ENCODE measurements around the gene LCE3B.
"Not testable (repeated sequence)": the region's sequence is repeated elsewhere in the genome, so short reads cannot be mapped to it uniquely, and the experiment has no call there.

The LCE3B gene, protein sequence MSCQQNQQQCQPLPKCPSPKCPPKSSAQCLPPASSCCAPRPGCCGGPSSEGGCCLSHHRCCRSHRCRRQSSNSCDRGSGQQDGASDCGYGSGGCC

DNA sequence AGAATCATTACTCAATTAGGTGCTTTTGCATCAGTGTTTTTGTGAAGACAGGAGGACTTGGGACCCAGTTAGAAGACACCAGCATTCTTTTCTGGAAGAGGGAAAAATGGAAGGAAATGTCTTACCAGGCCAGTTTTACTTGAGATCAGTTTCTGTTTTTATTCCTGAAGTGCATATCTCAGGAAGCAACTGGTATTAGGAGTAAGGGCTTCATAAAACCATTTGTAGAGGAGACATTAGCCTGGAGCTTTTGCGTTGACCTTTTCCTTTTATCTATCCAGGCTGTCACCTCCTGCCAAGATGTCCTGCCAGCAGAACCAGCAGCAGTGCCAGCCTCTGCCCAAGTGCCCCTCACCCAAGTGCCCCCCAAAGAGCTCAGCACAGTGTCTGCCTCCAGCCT, at the start of gene LCE3B:
Gene LCE3B (plus strand): TSS at position 301 of the 400 bp plus-strand sequence. CDS start 0 bp downstream, at position 301.
- no peak for DNase-seq (ENCODE audit: low spot score)

DNA sequence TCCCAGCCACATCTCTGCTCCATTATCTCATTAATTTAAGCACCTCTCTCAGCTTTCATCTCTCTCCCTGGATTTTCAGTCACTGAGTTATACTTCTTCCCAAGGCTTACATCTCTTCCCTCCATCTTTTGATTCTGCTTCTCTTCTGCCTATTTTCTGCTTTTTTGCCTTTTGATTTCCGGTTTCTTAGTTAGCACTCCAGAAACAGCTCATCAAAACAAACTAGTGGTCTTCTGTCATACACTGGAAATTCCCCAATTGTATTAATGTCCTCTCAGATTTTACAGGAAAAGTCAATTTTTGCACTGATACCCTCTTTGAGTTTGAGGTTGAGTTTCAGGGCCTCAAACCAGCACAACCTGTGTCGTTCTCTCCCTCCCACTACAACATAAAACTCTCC, 48.5 kb upstream of the LCE3B start:
- no peak for DNase-seq (ENCODE audit: low spot score)

DNA sequence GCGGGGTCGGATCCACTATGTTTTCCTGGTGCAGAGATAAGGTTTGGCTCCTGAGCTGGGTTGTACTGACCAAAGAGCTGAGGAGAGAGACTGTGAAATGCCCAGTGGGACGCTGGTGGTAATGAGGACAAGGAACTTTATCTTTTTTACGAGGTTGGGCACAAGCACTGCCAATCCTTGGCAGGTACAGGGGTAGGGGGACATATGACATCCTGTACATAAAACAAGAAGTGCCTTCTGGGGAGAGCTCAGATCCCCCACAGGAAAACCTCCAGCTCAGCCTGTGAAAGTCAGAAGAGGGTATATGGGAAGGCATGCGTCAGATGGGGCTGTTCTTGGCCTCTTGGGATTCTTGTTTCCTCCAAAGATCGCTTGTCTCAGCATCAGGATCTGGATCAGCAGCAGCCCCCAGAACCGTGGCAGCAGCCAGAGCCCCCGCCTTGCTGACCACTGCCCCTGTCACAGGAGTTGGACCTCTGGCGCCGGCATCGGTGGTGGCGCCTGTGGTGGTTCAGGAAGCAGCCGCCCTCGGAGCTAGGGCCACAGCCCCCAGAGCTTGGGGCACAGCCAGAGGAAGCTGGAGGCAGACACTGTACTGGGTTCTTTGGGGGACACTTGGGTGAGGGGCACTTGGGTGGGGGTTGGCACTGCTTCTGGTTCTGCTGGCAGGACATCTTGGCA, 47.9 kb upstream of the LCE3B start:
- no peak for DNase-seq (ENCODE audit: low spot score)

DNA sequence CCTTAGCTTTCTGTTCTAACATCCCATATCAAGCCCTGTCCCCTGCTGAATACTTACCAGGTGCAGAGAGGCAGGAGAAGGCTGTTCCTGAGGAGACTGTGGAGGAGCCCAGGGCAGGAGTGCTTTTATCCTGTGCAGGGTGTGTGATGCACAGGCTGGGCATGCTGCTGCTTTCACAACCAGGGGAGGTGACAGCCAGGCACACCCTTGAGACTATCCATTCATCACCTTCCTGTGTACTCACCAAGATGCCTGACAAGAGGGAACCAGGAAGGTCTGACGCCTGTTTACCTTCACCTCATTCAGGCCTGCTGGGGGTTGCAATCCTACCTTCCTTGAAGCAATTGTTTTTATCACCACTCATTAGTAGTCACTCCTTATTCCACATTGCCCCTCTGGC, 46.9 kb upstream of the LCE3B start, which contains the start of gene LCE3E:
Gene LCE3E (minus strand): TSS at position 100 of the 400 bp plus-strand sequence. CDS start 572 bp downstream, outside the sequence.
- DNase-seq (ENCODE audit: low spot score), result no peak

DNA sequence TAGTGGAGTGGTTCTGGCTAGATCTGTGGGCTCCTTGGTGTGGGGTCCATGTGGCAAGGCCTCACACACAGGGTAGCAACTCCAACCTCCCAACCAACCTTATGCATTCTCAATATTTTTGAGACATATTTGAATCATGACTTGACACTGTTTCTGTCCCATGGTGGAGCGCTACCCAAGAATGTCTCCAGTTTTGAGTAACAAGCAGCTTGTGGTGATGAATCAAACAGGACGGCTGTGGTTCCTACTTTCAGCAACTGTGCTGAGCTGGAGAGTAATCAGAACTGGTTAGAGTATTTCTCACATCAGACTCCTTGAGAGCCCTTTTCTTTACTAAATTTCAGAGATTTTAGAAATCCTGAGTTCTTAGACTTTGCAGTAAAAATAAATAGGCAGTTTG, 36.4 kb upstream of the LCE3B start:
- no peak for DNase-seq (ENCODE audit: low spot score)

DNA sequence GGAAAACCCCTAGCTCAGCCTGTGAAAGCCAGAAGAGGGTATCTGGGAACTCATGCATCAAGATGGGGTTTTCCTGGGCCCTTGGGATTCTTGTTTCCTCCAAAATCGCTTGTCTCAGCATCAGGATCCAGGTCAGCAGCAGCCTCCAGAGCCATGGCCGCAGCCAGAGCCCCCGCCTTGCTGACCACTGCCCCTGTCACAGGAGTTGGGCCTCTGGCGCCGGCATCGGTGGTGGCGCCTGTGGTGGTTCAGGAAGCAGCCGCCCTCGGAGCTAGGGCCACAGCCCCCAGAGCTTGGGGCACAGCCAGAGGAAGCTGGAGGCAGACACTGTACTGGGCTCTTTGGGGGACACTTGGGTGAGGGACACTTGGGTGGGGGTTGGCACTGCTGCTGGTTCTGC, 34.1 kb upstream of the LCE3B start:
- DNase-seq (ENCODE audit: low spot score), result not testable (repeated sequence)

DNA sequence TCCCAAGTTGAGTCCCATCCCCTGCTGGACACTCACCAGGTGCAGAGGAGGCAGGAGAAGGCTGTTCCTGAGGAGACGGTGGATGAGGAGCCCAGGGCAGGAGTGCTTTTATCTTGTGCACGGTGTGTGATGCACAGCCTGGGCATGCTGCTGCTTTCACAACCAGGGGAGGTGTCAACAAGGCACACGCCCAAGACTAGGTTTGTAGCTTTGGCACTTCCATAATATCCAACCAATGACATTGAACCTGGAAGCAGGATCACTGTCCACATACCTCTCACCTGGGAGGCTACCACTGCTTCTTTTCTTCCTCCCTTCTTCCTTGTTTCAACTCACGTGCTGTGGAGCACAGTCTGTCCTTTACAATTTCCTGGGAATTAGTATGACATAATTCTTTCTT, 33.2 kb upstream of the LCE3B start, which contains the start of gene LCE3D:
Gene LCE3D (minus strand): TSS at position 84 of the 400 bp plus-strand sequence. CDS start 580 bp downstream, outside the sequence.
- no peak for DNase-seq (ENCODE audit: low spot score)

DNA sequence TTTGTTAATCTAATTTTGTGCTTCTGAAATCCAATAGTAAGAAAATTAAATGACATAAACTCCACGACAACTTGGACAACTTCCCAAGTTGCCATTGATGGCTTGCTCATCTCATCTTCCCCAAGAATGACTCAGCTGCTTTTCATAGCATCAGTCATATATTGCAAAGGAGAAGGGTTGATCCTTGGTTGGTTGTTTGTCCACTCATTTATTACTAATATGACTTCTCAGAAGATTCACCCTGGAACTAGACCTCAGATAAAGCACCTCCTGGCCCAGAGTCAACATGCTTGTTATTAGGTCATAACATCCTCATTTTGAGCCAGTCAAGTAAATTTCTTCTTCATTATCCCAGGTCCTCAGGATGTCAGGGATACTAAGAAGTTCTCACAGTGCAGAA, 31.0 kb upstream of the LCE3B start:
- DNase-seq (ENCODE audit: low spot score), result no peak

DNA sequence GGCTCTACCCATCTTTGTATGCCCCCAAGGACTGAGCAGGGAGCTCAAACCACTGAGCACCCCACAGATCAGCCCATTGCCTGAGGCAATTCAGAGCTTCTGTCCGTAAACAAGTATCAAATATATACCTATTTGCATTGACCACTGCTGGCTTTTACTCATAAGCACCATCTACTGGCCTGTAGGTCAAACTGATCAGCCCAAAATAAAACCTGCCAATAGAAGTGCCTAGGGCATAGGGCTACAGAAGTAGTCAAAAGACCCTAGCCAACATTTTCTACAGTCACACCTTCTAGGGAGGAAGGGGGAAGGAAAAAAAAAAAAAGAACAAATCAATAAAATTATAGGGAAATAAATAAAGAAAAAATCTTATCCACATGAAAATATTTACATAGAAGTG, 28.0 kb upstream of the LCE3B start:
- DNase-seq (ENCODE audit: low spot score), result no peak

DNA sequence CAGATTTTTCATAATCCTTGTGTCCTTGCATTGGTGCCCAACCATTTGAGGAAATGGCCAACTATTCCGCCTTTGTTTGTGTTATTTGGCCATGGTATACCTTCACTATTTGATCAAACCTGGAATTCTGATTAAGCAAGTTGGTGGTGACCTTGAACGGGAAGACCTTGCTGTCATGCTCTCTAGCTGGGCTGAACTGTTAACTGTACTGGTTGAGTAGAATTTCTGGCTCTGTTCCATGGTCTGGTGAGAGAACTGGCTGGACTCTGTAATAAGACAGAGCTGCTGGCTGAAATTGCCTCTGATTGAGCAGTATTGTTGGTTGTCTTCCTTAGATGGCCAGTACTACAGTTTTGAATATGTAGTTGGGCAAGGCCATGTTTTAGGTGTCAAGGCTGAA, 16.6 kb upstream of the LCE3B start:
- no peak for DNase-seq (ENCODE audit: low spot score)

DNA sequence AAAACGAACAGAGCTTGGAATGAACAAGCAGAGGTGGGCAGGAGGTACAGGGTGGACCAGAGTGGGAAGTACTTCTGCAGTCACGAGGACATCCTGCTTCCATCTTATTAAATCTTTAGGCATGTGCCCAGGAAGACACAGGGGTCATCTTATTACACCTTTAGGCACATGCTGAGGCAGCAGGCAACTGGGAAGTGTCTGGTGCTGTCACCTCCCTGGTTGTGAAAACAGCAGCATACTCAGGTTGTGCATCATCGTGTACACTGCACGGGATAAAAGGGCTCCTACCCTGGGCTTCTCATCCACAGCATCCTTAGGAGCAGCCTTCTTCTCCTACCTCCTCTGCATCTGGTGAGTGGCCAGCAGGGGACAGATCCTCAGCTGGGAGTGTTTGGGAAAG, 13.7 kb upstream of the LCE3B start, which contains the start of gene LCE3C:
Gene LCE3C (plus strand): TSS at position 301 of the 400 bp plus-strand sequence. CDS start 498 bp downstream, outside the sequence.
- DNase-seq (ENCODE audit: low spot score), result no peak

DNA sequence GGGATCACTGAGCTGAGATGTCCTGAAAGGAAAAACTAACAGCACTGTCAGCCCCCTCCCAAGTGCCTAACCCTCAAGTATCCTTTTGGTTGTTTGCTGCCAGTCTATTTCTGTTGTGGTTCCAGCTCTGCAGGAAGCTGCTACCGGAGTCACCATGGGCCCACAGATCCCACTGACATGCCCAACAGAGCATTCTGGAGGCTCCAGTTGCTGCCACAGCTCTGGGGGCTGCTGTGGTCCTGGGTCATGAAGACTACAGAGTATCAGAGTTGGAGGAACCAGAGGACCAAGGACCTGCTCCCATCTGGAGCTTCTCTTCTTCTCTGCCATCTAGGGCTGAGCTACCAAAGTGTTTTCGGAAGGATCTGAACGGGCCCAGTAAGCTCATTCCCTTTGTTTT, 8.4 kb downstream of the LCE3B start:
- DNase-seq (ENCODE audit: low spot score), result no peak

DNA sequence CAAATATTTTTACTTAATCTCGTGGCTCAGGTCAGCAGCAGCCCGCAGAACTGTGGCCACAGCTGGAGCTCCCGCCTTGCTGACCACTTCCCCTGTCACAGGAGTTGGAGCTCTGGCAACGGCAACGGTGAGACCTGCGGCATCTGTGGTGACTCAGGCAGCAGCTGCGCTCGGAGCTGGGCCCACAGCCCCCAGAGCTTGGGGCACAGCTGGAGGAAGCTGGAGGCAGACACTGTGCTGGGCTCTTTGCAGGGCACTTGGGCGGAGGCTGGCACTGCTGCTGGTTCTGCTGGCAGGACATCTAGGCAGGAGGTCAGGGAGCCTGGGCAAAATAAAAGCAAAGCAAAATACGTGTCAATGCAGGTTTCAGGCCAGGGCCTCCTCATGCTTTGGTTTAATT, 9.2 kb downstream of the LCE3B start, which contains the start of gene LCE3A:
Gene LCE3A (minus strand): TSS at position 301 of the 400 bp plus-strand sequence. CDS start 0 bp downstream, at position 301.
- DNase-seq (ENCODE audit: low spot score), result no peak

DNA sequence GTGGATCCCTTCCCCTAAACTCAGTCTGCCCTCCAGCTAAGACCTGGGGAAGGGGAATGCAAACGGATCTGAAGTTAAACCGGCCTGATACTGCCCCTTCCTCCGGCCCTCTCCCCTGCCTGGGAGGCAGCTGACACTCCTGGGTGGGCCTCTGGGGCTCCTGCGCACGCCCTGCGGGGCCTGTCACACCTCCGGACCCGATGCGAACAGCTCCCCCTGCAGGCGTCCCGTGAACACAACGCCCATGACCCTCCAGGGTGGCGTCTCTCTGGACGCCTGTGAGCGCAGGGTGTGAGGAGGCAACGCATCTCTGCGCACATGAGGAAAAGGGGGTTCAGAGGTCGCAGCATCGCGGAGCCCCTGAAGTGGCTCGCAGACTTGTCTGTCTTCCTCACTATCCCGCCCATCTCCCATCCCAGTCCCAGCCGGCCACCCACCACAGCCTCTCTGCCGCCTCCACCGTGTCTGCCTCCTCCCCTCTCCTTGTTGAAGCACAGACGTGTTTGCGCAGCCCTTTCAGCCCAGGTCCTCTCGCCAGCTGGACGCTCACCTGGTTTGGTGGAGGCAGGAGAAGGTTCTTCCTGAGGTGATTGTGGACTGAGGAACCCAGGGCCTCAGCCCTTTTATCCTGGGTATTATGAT, 9.7 kb downstream of the LCE3B start:
- DNase-seq (ENCODE audit: low spot score), result no peak

DNA sequence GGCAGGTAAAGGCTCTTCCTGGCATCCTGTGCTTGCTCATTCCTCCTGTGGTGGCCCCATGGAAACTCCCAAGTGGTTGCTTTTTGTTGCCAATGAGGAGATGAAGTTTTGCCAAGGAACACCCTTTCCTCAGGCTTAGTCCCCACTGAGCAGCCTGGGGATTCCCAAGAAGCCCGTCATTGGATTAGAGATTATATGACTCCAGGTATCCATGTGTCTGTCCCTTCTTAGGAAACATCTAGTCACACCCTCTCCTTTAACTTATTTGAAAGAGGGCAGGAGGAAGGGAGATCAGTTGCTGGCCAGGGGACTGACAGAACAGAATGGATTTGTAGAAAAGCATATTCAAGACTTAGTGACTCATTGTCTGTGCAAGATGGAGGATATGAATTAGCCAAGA, 13.1 kb downstream of the LCE3B start:
- DNase-seq (ENCODE audit: low spot score), result no peak

DNA sequence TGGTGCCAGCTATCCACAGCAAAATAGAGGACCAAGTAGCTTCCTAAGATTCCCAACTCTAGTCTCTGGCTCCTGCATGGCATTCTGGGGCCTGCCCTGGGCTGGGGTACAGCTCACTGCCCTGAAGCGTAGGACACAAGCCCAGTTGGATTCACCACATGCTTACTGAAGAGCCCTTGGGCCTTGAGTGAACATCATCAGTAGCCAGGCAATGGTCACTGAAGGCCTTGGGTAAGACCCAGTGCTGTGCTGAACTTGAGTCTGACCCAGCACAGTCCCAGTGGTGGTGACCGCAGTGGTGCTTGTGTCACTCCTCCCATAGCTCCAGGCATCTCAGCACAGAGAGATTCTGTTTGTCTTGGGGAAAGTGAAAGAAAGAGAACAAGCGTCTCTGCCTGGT, 17.0 kb downstream of the LCE3B start:
- DNase-seq (ENCODE audit: low spot score), result no peak

DNA sequence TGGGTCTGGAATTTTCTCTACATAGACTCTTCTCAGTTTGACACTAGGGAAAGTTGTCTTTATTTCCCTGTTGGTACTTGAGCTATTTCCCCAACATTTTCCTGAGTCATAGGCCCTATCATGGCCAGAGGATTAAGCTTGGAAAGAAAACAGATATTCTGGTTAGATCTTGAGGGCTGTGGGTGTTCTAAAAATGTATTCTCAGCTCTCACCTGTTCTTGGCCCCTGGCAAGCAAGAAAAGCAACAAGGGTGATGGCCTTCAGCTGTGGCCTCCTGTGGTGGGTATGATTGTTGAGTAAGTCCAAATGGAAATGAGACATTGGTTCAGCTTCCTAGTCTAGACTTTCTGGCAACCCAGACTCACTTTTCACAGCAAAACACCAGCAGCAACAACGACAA, 26.7 kb downstream of the LCE3B start:
- no peak for DNase-seq (ENCODE audit: low spot score)

DNA sequence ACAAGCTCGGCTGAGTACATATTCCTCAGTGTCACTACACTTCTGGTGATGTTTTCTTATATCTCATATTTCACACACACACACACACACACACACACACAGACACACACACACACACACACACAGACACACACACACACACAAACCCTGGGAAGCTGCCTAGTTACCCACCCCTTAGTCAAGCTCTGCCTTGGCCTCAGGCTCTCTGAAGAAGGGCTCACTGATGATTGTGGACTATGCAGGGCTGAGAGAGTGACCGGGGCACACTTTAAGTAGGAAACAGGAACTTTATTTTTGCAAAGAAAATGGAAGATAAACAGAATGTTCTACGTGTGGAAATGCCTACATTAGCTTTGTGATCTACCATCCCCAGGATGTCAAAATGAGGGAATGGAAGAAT, 30.3 kb downstream of the LCE3B start:
- DNase-seq (ENCODE audit: low spot score), result no peak

DNA sequence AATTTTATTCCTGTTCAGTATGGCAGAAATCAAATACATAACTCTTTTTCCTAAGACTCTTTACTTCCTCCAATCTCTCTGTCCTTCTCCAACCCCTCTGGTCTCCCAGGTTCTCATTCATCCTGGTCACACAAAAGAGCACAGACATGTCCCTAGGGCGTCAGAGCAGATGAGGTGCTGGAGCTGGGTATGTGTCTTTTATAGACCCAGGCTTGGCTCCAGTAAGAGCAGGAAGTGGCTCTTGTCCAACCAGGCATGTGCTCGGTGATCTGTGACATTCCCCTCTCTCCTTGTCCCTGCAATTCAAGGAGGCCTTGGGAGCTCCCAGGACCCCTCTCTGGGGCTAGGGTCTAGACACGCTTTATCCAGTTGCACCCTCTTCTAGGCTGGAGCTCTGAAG, 31.5 kb downstream of the LCE3B start:
- DNase-seq (ENCODE audit: low spot score), result no peak

DNA sequence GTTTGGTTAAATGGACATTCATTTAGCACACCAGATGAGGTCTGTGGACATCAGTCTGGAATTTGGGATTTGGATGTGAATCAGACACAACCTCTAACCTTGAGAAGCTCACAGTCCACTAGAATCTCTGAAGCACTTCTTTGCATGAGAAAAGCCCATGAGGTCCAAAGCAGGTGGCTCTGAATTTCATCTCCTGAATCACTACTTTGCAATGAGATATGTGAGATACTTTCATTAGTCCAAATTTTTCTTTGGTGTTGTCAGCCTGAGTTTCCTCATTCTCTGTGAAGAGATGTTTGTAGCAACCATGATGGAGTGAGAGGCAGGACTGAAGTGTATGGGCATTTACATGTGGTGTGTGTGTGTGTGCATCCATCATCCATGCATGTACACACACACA, 33.0 kb downstream of the LCE3B start:
- DNase-seq (ENCODE audit: low spot score), result no peak

DNA sequence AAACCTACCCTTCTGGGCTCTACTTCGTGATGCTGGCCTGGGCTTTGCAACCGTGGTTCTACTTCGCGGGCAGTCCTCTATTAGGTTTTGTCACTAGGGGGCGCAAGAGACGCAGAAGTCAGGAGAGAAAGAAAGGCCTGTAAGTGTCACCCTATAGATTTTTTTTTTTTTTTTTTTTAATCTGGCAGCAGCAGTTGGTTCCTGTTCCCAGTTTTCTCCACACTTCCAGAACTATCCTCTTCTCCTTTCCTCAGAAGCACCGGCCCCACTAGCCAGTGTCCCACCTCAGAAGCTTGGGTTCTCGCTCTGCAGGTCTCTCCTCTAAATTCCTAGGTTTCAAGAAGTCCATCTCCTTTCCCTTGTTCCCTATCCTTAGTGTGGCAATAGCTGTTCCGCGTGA, 40.5 kb downstream of the LCE3B start:
- DNase-seq (ENCODE audit: low spot score), result no peak

DNA sequence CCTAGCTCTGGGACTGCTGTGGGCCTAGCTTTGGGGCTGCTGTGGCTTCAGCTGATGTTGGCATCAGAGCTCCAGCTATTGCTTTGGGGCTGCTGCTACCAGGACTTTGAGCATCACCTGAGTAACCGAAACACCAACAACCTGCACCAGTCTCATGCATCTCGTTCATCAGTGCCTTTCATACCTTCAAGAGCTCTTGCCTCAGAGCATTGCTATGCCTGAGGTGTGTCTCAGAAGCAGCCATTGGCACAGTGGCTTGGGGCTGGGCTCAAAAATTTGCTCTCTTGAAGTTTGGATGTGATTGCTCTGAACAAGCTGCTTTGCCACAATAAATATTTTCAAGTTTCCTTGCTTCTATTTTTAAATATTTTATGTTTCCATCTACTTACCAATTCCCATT, 42.8 kb downstream of the LCE3B start:
- no peak for DNase-seq (ENCODE audit: low spot score)

DNA sequence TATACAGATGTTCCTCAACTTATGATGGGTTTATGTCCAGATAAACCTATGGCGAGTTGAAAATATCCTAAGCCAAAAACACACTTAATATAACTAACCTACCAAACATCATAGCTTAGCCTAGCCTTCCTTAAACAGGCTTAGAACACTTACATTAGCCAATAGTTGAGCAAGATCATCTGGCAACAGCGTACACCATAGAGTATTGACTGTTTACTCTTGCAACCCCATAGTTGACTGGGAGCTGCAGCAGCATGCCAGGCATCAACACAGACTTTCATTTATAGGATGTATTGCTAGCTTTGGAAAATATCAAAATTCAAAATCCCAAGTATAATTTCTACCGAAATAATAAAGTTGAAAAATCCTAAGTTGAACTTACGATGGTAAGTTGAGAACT, 44.1 kb downstream of the LCE3B start:
- DNase-seq (ENCODE audit: low spot score), result no peak
